ENCODE data around the gene KIAA1217. TPM values are rescaled to one million over a fixed set of nuclear protein-coding genes. Genes with fewer than 3 reads are reported as not detected.

KIAA1217 gene
- total and polyA plus RNA-seq, 2 experiments from 2014 or later, result 13.3 to 23.1 TPM

DNA sequence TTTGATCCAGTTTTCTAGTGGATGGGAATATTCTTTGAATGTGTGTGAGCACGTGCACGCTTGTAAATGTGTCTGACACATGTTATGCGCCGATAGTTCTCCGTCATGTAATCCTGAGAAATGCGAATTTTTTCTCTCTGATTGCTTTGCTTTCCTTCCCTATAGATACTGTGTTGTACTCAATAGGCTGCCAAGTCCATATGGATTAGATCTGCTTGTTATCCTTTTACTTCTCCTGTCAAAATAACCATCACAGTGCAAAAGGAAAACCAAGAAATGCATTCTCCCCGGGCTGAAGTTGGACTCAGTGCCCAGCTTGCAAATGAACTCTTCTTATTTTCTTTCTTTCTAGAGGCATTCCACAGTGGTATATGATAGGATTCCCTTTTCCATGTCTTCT lies 131.9 kb downstream of the KIAA1217 start:
- peak in 1 of 2 donors; percentile 57 for DNase-seq (ENCODE audit: low read depth in 1 of 2, low spot score in 1 of 2)
- Histone ChIP-seq H3K36me3 (no peaks in the 10 kb centered on the region), H3K9me3 (ENCODE audit: low read depth) (no peaks in the 10 kb centered on the region), H3K27me3 (no peaks in the 10 kb centered on the region), H3K4me3 (no peak overlapping the region), H3K27ac (no peak overlapping the region), H3K4me1 (ENCODE audit: low read depth) (peaks cover 29% of the 10 kb centered on the region)
- TF ChIP-seq, protein P1, sequence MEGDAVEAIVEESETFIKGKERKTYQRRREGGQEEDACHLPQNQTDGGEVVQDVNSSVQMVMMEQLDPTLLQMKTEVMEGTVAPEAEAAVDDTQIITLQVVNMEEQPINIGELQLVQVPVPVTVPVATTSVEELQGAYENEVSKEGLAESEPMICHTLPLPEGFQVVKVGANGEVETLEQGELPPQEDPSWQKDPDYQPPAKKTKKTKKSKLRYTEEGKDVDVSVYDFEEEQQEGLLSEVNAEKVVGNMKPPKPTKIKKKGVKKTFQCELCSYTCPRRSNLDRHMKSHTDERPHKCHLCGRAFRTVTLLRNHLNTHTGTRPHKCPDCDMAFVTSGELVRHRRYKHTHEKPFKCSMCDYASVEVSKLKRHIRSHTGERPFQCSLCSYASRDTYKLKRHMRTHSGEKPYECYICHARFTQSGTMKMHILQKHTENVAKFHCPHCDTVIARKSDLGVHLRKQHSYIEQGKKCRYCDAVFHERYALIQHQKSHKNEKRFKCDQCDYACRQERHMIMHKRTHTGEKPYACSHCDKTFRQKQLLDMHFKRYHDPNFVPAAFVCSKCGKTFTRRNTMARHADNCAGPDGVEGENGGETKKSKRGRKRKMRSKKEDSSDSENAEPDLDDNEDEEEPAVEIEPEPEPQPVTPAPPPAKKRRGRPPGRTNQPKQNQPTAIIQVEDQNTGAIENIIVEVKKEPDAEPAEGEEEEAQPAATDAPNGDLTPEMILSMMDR (IDR thresholded peaks at IDR 0.05; ENCODE audit: low read depth, low read length), result no peak

DNA sequence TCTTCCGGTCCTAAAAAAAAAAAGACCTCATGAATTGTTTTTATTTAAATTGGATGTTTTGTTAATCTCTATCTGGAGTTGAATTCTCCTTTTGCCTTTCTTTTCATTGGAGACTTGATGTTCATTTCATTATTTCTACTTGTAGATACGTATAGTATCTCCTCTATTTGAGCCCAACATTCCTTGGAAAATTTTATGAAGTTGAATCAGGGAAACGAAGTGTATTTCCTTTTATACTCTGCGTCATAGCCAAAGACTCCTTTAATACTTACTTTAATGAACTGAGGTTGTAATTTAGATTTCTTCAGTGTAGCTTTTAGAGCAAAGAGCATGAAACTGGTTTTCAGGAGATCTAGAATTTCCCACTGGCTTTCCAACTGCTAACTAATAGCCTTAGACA lies 132.4 kb downstream of the KIAA1217 start:
- H3K36me3 ChIP-seq, result no peaks in the 10 kb centered on the region
- no peak overlapping the region for H3K27ac ChIP-seq
- no peak overlapping the region for H3K4me3 ChIP-seq
- TF ChIP-seq, protein P1 (IDR thresholded peaks at IDR 0.05; ENCODE audit: low read depth, low read length), result no peak
- H3K4me1 ChIP-seq (ENCODE audit: low read depth), result peaks cover 29% of the 10 kb centered on the region
- H3K9me3 ChIP-seq (ENCODE audit: low read depth), result no peaks in the 10 kb centered on the region
- H3K27me3 ChIP-seq, result no peaks in the 10 kb centered on the region
- DNase-seq (ENCODE audit: low read depth in 1 of 2, low spot score in 1 of 2), result no peak

DNA sequence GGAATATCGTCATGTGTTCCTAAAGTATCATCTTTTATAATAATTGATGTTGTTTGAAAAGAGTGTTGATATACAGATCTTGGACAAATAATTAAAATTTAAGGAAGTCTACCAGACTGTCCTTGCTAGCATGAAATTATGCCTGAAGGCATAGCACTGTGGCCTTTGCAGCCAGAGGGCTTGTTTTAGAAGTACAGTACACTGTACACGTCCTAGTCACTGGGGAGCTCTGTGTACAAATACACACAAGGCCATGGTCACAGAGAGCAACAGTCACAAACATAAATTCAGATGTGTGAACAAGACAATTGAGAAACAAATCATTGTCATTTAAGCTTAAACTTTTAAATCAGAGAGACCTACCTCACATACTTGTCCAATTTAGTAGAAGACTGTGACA lies 133.0 kb downstream of the KIAA1217 start:
- peaks cover 31% of the 10 kb centered on the region for H3K4me1 ChIP-seq (ENCODE audit: low read depth)
- no peaks in the 10 kb centered on the region for H3K27me3 ChIP-seq
- no peaks in the 10 kb centered on the region for H3K9me3 ChIP-seq (ENCODE audit: low read depth)
- no peaks in the 10 kb centered on the region for H3K36me3 ChIP-seq
- H3K27ac ChIP-seq, result no peak overlapping the region
- DNase-seq (ENCODE audit: low read depth in 1 of 2, low spot score in 1 of 2), result no peak
- no peak overlapping the region for H3K4me3 ChIP-seq
- TF ChIP-seq, protein P1 (IDR thresholded peaks at IDR 0.05; ENCODE audit: low read depth, low read length), result no peak

DNA sequence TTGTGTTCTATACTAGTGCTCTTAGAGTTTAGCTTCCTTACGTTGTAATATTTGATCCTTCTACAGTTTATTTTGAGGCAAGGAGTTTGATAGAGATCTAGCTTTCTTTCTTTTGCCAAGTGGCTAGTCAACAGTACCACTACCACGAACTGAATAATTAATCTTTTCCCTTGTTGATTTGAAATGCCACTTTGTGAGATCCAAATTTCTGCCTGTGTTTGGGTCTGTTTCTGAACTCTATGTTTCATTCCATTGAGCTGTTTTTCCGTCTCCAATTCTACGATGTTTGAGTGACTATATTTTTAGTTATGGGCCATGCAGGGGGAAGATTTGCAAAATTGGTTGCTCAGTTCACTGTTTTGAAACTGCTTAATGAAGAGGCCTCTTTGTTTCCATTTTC lies 134.7 kb downstream of the KIAA1217 start:
- H3K4me3 ChIP-seq, result no peak overlapping the region
- peak overlapping the region; percentile 75 for H3K27ac ChIP-seq
- TF ChIP-seq, protein P1 (IDR thresholded peaks at IDR 0.05; ENCODE audit: low read depth, low read length), result no peak
- peaks cover 31% of the 10 kb centered on the region for H3K4me1 ChIP-seq (ENCODE audit: low read depth)
- H3K9me3 ChIP-seq (ENCODE audit: low read depth), result no peaks in the 10 kb centered on the region
- H3K27me3 ChIP-seq, result no peaks in the 10 kb centered on the region
- no peaks in the 10 kb centered on the region for H3K36me3 ChIP-seq
- peak in 1 of 2 donors; percentile 35 for DNase-seq (ENCODE audit: low read depth in 1 of 2, low spot score in 1 of 2)

DNA sequence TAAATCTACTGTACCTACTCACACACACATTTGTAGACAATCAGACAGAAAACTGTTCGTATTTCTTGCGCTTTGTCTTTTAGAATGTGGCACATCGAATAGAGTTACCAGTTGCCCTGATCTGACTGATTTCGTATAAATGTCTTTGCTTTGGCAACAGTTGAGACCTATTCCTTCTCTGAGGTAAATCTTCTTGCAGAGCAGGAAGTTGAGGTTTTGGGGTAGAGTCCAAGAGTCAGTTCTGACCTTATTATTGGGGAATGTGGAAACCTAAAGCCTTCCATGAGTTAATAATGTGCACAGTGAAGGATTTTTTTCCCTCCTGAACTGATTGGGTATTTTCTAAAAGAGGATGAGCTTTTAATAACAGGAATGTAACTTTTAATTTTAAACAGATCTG lies 135.3 kb downstream of the KIAA1217 start:
- Histone ChIP-seq H3K4me1 (ENCODE audit: low read depth) (peaks cover 31% of the 10 kb centered on the region), H3K27ac (peak overlapping the region; percentile 75), H3K36me3 (no peaks in the 10 kb centered on the region), H3K9me3 (ENCODE audit: low read depth) (no peaks in the 10 kb centered on the region), H3K4me3 (no peak overlapping the region), H3K27me3 (no peaks in the 10 kb centered on the region)
- DNase-seq (ENCODE audit: low read depth in 1 of 2, low spot score in 1 of 2), result peak in 1 of 2 donors; percentile 97
- TF ChIP-seq, protein P1 (IDR thresholded peaks at IDR 0.05; ENCODE audit: low read depth, low read length), result no peak

Data from cardiac muscle cell (in vitro differentiated cells and primary cell).